Chondrocyte (in vitro differentiated cells): ENCODE measurements around the gene FAM180B. TPM values are rescaled to one million over a fixed set of nuclear protein-coding genes. Genes with fewer than 3 reads are reported as not detected.
"Not testable (repeated sequence)": the region's sequence is repeated elsewhere in the genome, so short reads cannot be mapped to it uniquely, and the experiment has no call there.

Experiments used
- DNase-seq: peaks from one replicate; pipeline ENCODE4 v3.0.0; 2021; ENCODE audit warnings: mixed read lengths, low spot score
- H3K27ac Mint-ChIP-seq: one replicate; pipeline ENCODE4 v1.8.0; 2021; ENCODE audit warnings: mild to moderate bottlenecking, moderate library complexity, mixed read lengths; ENCODE audit not compliant: unreplicated experiment
- H3K27me3 Mint-ChIP-seq: 2 replicates; pipeline ENCODE4 v1.8.0; 2021; ENCODE audit warnings: low read depth, mixed read lengths
- H3K36me3 Mint-ChIP-seq: 2 replicates; pipeline ENCODE4 v1.8.0; 2021; ENCODE audit warnings: low read depth, mixed read lengths
- H3K4me1 Mint-ChIP-seq: 2 replicates; pipeline ENCODE4 v1.8.0; 2021; ENCODE audit warnings: low read depth, mild to moderate bottlenecking, mixed read lengths
- H3K4me3 Mint-ChIP-seq: one replicate; pipeline ENCODE4 v1.8.0; 2021; ENCODE audit warnings: mild to moderate bottlenecking, moderate library complexity, mixed read lengths; ENCODE audit not compliant: unreplicated experiment
- H3K9me3 Mint-ChIP-seq: 2 replicates; pipeline ENCODE4 v1.8.0; 2021; ENCODE audit warnings: low read depth, mixed read lengths
- CTCF ChIP-seq: fragments of 200-600 bp; sonication (generic); IDR thresholded peaks from 2 replicates; pipeline ENCODE4 v1.5.0; 2021; ENCODE audit warnings: antibody characterized with exemption, mild to moderate bottlenecking, moderate library complexity
- total RNA-seq: library from RNA; stranded (reverse); gene quantifications from 3 replicates; pipeline ENCODE4 v1.2.1, GENCODE V29; 2021

The FAM180B gene
- total RNA-seq, 1 donor from 2014 or later, result not detected

GRCh38 chr11:47626234-47626633 lies 39.8 kb downstream of the FAM180B start:
- no peak for TF ChIP-seq CTCF
- Mint-ChIP-seq H3K4me1 (no peaks in the 10 kb centered on the region), H3K36me3 (peaks cover 30% of the 10 kb centered on the region), H3K27ac (no peak overlapping the region), H3K4me3 (no peak overlapping the region), H3K9me3 (no peaks in the 10 kb centered on the region), H3K27me3 (no peaks in the 10 kb centered on the region)
- DNase-seq, result no peak

- TF ChIP-seq CTCF, result no peak
- no peaks in the 10 kb centered on the region for H3K4me1 Mint-ChIP-seq
- no peak overlapping the region for H3K4me3 Mint-ChIP-seq
- no peak overlapping the region for H3K27ac Mint-ChIP-seq
- peaks cover 33% of the 10 kb centered on the region for H3K36me3 Mint-ChIP-seq
- H3K27me3 Mint-ChIP-seq, result no peaks in the 10 kb centered on the region
- DNase-seq, result no peak
- no peaks in the 10 kb centered on the region for H3K9me3 Mint-ChIP-seq
Observed at GRCh38 chr11:47628026-47628425, 41.5 kb downstream of the FAM180B start.

- no peak for DNase-seq
- Mint-ChIP-seq H3K36me3 (peaks cover 39% of the 10 kb centered on the region), H3K9me3 (no peaks in the 10 kb centered on the region), H3K27ac (peak overlapping the region; percentile 23), H3K4me1 (no peaks in the 10 kb centered on the region), H3K27me3 (no peaks in the 10 kb centered on the region), H3K4me3 (no peak overlapping the region)
- no peak for TF ChIP-seq CTCF
Observed at GRCh38 chr11:47631473-47631872, 45.0 kb downstream of the FAM180B start.

- H3K9me3 Mint-ChIP-seq, H3K4me1 Mint-ChIP-seq, DNase-seq, H3K27me3 Mint-ChIP-seq, H3K27ac Mint-ChIP-seq, H3K4me3 Mint-ChIP-seq: not testable (repeated sequence)
- H3K36me3 Mint-ChIP-seq, result peaks cover 19% of the 10 kb centered on the region
Observed at GRCh38 chr11:47636331-47636730, 49.9 kb downstream of the FAM180B start.

Other genes starting within 250 kb of the FAM180B start
- gene MYBPC3, start 234.0 kb upstream of the FAM180B start, total RNA-seq, result not detected in 3 replicates
- not detected in 3 replicates for gene SPI1, start 208.1 kb upstream of the FAM180B start, total RNA-seq
- 113 to 124 TPM (median 120 TPM) in 3 replicates for gene SLC39A13, start 178.1 kb upstream of the FAM180B start, total RNA-seq
- gene PSMC3, start 160.2 kb upstream of the FAM180B start, total RNA-seq, result 100 to 139 TPM (median 108 TPM) in 3 replicates
- gene RAPSN, start 137.5 kb upstream of the FAM180B start, total RNA-seq, result 0.33 to 0.35 TPM (median 0.34 TPM) in 3 replicates
- gene CELF1, start 33.5 kb upstream of the FAM180B start, total RNA-seq, result 82.2 to 90.2 TPM (median 87.7 TPM) in 3 replicates
- gene PTPMT1, start 21.1 kb upstream of the FAM180B start, total RNA-seq, result 40.4 to 48.8 TPM (median 43.5 TPM) in 3 replicates
- 11.1 to 16.5 TPM (median 12.9 TPM) in 3 replicates for gene KBTBD4, start 7.7 kb upstream of the FAM180B start, total RNA-seq
- gene NDUFS3, start 7.6 kb upstream of the FAM180B start, total RNA-seq, result 63.6 to 102 TPM (median 70.3 TPM) in 3 replicates
- gene C1QTNF4, start 7.7 kb downstream of the FAM180B start, total RNA-seq, result 0.40 to 0.41 TPM in 2 of 3 replicates, not detected in the other
- 94.3 to 107 TPM (median 99.7 TPM) in 3 replicates for gene MTCH2, start 55.9 kb downstream of the FAM180B start, total RNA-seq
- gene AGBL2, start 128.7 kb downstream of the FAM180B start, total RNA-seq, result 0.18 to 0.58 TPM (median 0.40 TPM) in 3 replicates
- gene FNBP4, start 180.7 kb downstream of the FAM180B start, total RNA-seq, result 52.7 to 70.6 TPM (median 56.3 TPM) in 3 replicates